Astrocyte of the hippocampus (primary cell): ENCODE results near the gene BTG2.

Experiments used
- DNase-seq: peaks from one replicate; pipeline ENCODE4 v3.0.0; 2011; ENCODE audit warnings: low read depth, low spot score

Gene BTG2

GRCh38 chr1:203342192-203342940, 37.0 kb downstream of the BTG2 start:
- DNase-seq, result peak; percentile 65

GRCh38 chr1:203343956-203344754, 38.8 kb downstream of the BTG2 start:
- no peak for DNase-seq

GRCh38 chr1:203346060-203346768, 40.9 kb downstream of the BTG2 start:
- no peak for DNase-seq

GRCh38 chr1:203346769-203347102, 41.4 kb downstream of the BTG2 start:
- DNase-seq, result no peak

- no peak for DNase-seq
These were observed 43.8 kb downstream of the BTG2 start for GRCh38 chr1:203349166-203349565.

GRCh38 chr1:203349773-203350524, 44.6 kb downstream of the BTG2 start:
- DNase-seq, result no peak

- peak; percentile 13 for DNase-seq
These were observed 45.8 kb downstream of the BTG2 start, which contains the start of gene FMOD for GRCh38 chr1:203351037-203351625. Gene FMOD (minus strand): TSS chr1:203351122. CDS start chr1:203348270, 2,852 bp downstream.

- DNase-seq, result no peak
These were observed 48.2 kb downstream of the BTG2 start for GRCh38 chr1:203353486-203353885.

- peak; percentile 29 for DNase-seq
These were observed 48.9 kb downstream of the BTG2 start for GRCh38 chr1:203354246-203354645.

GRCh38 chr1:203359010-203359571, 53.8 kb downstream of the BTG2 start:
- no peak for DNase-seq
